ENCODE results near the gene SDK1.
A peak's percentile ranks its signal among the peaks of the same experiment; 100 is the strongest.

The SDK1 gene

GRCh38 chr7:3292694-3293093, 8.4 kb upstream of the SDK1 start:
- DNase-seq = no peak

- no peak for DNase-seq
Measured at GRCh38 chr7:3294432-3295100, 6.5 kb upstream of the SDK1 start.

- DNase-seq = no peak
Measured at GRCh38 chr7:3297105-3297819, 3.8 kb upstream of the SDK1 start.

- DNase-seq = no peak
Measured at GRCh38 chr7:3300221-3300650, 816 bp upstream of the SDK1 start.

GRCh38 chr7:3301449-3301731, 338 bp downstream of the SDK1 start:
- DNase-seq = no peak

- DNase-seq = peak; percentile 31 to 33
Measured at GRCh38 chr7:3301831-3302618, 973 bp downstream of the SDK1 start.

- no peak for DNase-seq
Measured at GRCh38 chr7:3302681-3303320, 1.7 kb downstream of the SDK1 start.

- no peak for DNase-seq
Measured at GRCh38 chr7:3304131-3304530, 3.1 kb downstream of the SDK1 start.

GRCh38 chr7:3307435-3307834, 6.4 kb downstream of the SDK1 start:
- DNase-seq = no peak

GRCh38 chr7:3309140-3309539, 8.1 kb downstream of the SDK1 start:
- no peak for DNase-seq

GRCh38 chr7:3309956-3310355, 8.9 kb downstream of the SDK1 start:
- no peak for DNase-seq

- no peak for DNase-seq
Measured at GRCh38 chr7:3310884-3311283, 9.8 kb downstream of the SDK1 start.

GRCh38 chr7:3312583-3312982, 11.5 kb downstream of the SDK1 start:
- no peak for DNase-seq

- no peak for DNase-seq
Measured at GRCh38 chr7:3318874-3319273, 17.8 kb downstream of the SDK1 start.

GRCh38 chr7:3321206-3321605, 20.2 kb downstream of the SDK1 start:
- DNase-seq = no peak

GRCh38 chr7:3321745-3322144, 20.7 kb downstream of the SDK1 start:
- no peak for DNase-seq

- DNase-seq = no peak
Measured at GRCh38 chr7:3326246-3326645, 25.2 kb downstream of the SDK1 start.

GRCh38 chr7:3327099-3327498, 26.0 kb downstream of the SDK1 start:
- DNase-seq = no peak

GRCh38 chr7:3327655-3328054, 26.6 kb downstream of the SDK1 start:
- DNase-seq = no peak

GRCh38 chr7:3332308-3332707, 31.3 kb downstream of the SDK1 start:
- no peak for DNase-seq

GRCh38 chr7:3333861-3334260, 32.8 kb downstream of the SDK1 start:
- no peak for DNase-seq

GRCh38 chr7:3336042-3336665, 35.1 kb downstream of the SDK1 start:
- no peak for DNase-seq

- DNase-seq = no peak
Measured at GRCh38 chr7:3338161-3338560, 37.1 kb downstream of the SDK1 start.

Data from inflammatory macrophage treated with lipopolysaccharide for 1 hour (primary cell).